ENCODE data around the gene HLCS.

HLCS gene

GRCh38 chr21:36927719-36928117 is 38.8 kb downstream of the HLCS start (continued):
- TF ChIP-seq ZIC2 (tag by site-specific recombination; IDR thresholded peaks at IDR 0.05) (no peak), ZNF677 (tag by site-specific recombination; IDR thresholded peaks at IDR 0.05) (no peak), TCF7L2 (IDR thresholded peaks at IDR 0.05; ENCODE audit: borderline replicate concordance, low read depth, low read length) (no peak), CTCF (tag by site-specific recombination; IDR thresholded peaks at IDR 0.05) (peak; percentile 82), ZNF843 (tag by site-specific recombination; IDR thresholded peaks at IDR 0.05) (no peak), ZNF580 (tag by site-specific recombination; IDR thresholded peaks at IDR 0.05) (no peak), ZBTB17 (tag by site-specific recombination; IDR thresholded peaks at IDR 0.05) (peak; percentile 90), ELK4 (IDR thresholded peaks at IDR 0.05; ENCODE audit: borderline replicate concordance, low read depth, low read length) (no peak), RBAK (tag by site-specific recombination; IDR thresholded peaks at IDR 0.05) (no peak), ZBTB8A (tag by site-specific recombination; IDR thresholded peaks at IDR 0.05) (no peak; the same call in none of the 2 replicates), ZNF416 (tag by site-specific recombination; IDR thresholded peaks at IDR 0.05) (no peak), ZBTB11 (tag by site-specific recombination; conservative IDR thresholded peaks at IDR 0.05; ENCODE audit: low read depth) (no peak), ZFP41 (tag by site-specific recombination; IDR thresholded peaks at IDR 0.05; ENCODE audit: borderline replicate concordance) (no peak), ZNF449 (tag by site-specific recombination; IDR thresholded peaks at IDR 0.05) (no peak), HIC1 (tag by site-specific recombination; IDR thresholded peaks at IDR 0.05) (no peak), ZNF426 (tag by site-specific recombination; IDR thresholded peaks at IDR 0.05) (no peak), ZSCAN4 (tag by site-specific recombination; IDR thresholded peaks at IDR 0.05) (no peak), SCRT2 (tag by site-specific recombination; IDR thresholded peaks at IDR 0.05) (peak; percentile 86), ZNF76 (tag by site-specific recombination; IDR thresholded peaks at IDR 0.05; ENCODE audit: borderline replicate concordance, low read depth) (no peak), ZNF302 (tag by site-specific recombination; IDR thresholded peaks at IDR 0.05; ENCODE audit: low read depth) (no peak), ZNF112 (tag by site-specific recombination; IDR thresholded peaks at IDR 0.05) (no peak), ZNF362 (tag by site-specific recombination; IDR thresholded peaks at IDR 0.05) (0 out of 2 replicates have a peak, but pooled peaks have one; percentile 30), ZFP69B (tag by site-specific recombination; IDR thresholded peaks at IDR 0.05) (no peak)
